MM.1S (cell line): ENCODE data around the gene EXOC4.

Experiments used
- DNase-seq: peaks from one replicate; pipeline ENCODE4 v3.0.0-alpha.2; 2015
- H2AFZ ChIP-seq: fragments of 300-600 bp; sonication (generic); 2 replicates; pipeline ENCODE4 v1.6.0; 2016; ENCODE audit warnings: antibody characterized with exemption, low read length
- H3F3A ChIP-seq: fragments of 300-600 bp; sonication (generic); 2 replicates; pipeline ENCODE4 v1.6.1; 2016; ENCODE audit warnings: mild to moderate bottlenecking, antibody characterized with exemption, low read length, moderate library complexity, mixed read lengths; ENCODE audit not compliant: insufficient read depth
- H3K27ac ChIP-seq: fragments of 300-600 bp; sonication (generic); 2 replicates; pipeline ENCODE4 v1.5.1; 2016; ENCODE audit warnings: mild to moderate bottlenecking, low read length
- H3K27me3 ChIP-seq: fragments of 300-600 bp; sonication (generic); replicated peaks from 2 replicates; pipeline ENCODE4 v1.6.0; 2016; ENCODE audit warnings: low read length; ENCODE audit not compliant: insufficient read depth
- H3K36me3 ChIP-seq: fragments of 300-600 bp; sonication (generic); replicated peaks from 2 replicates; pipeline ENCODE4 v1.6.1; 2016; ENCODE audit warnings: mild to moderate bottlenecking, low read length, mixed read lengths; ENCODE audit not compliant: insufficient read depth
- H3K4me1 ChIP-seq: fragments of 300-600 bp; sonication (generic); 2 replicates; pipeline ENCODE4 v1.6.1; 2016; ENCODE audit warnings: low read length, mixed read lengths
- H3K4me2 ChIP-seq: fragments of 300-600 bp; sonication (generic); 2 replicates; pipeline ENCODE4 v1.6.0; 2016; ENCODE audit warnings: low read depth, low read length
- H3K4me3 ChIP-seq: fragments of 300-600 bp; sonication (generic); 2 replicates; pipeline ENCODE4 v1.5.1; 2016; ENCODE audit warnings: low read length, mixed read lengths
- H3K79me2 ChIP-seq: fragments of 300-600 bp; sonication (generic); 2 replicates; pipeline ENCODE4 v1.6.1; 2016; ENCODE audit warnings: mixed run types, low read length, mixed read lengths
- H3K9ac ChIP-seq: fragments of 300-600 bp; sonication (generic); 2 replicates; pipeline ENCODE4 v1.6.1; 2016; ENCODE audit warnings: low read length, mixed read lengths
- H3K9me2 ChIP-seq: fragments of 300-600 bp; sonication (generic); replicated peaks from 2 replicates; pipeline ENCODE4 v1.6.1; 2016; ENCODE audit warnings: mild to moderate bottlenecking, low read length, mixed read lengths; ENCODE audit not compliant: insufficient read depth
- H3K9me3 ChIP-seq: fragments of 300-600 bp; sonication (generic); replicated peaks from 2 replicates; pipeline ENCODE4 v1.6.1; 2016; ENCODE audit warnings: mild to moderate bottlenecking, low read length, mixed read lengths; ENCODE audit not compliant: insufficient read depth
- H4K20me1 ChIP-seq: fragments of 300-600 bp; sonication (generic); 2 replicates; pipeline ENCODE4 v1.6.1; 2016; ENCODE audit warnings: mild to moderate bottlenecking, low read length, moderate library complexity, mixed read lengths; ENCODE audit not compliant: insufficient read depth
- CTCF ChIP-seq: fragments of 300-600 bp; sonication (generic); IDR thresholded peaks from 2 replicates; pipeline ENCODE4 v1.5.1; 2016; ENCODE audit warnings: antibody characterized with exemption, low read length, mixed read lengths
- EZH2 ChIP-seq: fragments of 300-600 bp; sonication (generic); optimal IDR thresholded peaks from 2 replicates; pipeline ENCODE3; 2017; ENCODE audit warnings: low read depth, mild to moderate bottlenecking, antibody characterized with exemption, low read length, mixed read lengths
- EZH2phosphoT487 ChIP-seq: fragments of 300-600 bp; sonication (generic); IDR thresholded peaks from 2 replicates; pipeline ENCODE4 v1.6.1; 2018; ENCODE audit warnings: antibody characterized with exemption, low read length

Gene EXOC4

GRCh38 chr7:133554330-133554729 lies 301.5 kb downstream of the EXOC4 start:
- no peak overlapping the region for H3K4me2 ChIP-seq
- H3K9me2 ChIP-seq: no peaks in the 10 kb centered on the region
- TF ChIP-seq EZH2 (no peak), EZH2phosphoT487 (no peak), CTCF (no peak)
- no peaks in the 10 kb centered on the region for H3K9me3 ChIP-seq
- H3F3A ChIP-seq: no peaks in the 10 kb centered on the region
- no peak overlapping the region for H3K27ac ChIP-seq
- H3K36me3 ChIP-seq: no peaks in the 10 kb centered on the region
- H3K4me1 ChIP-seq: no peaks in the 10 kb centered on the region
- no peaks in the 10 kb centered on the region for H4K20me1 ChIP-seq
- no peaks in the 10 kb centered on the region for H3K27me3 ChIP-seq
- H3K4me3 ChIP-seq: no peak overlapping the region
- no peak overlapping the region for H3K9ac ChIP-seq
- DNase-seq: no peak
- no peaks in the 10 kb centered on the region for H3K79me2 ChIP-seq
- no peak overlapping the region for H2AFZ ChIP-seq

- TF ChIP-seq EZH2: no peak
- no peak for TF ChIP-seq EZH2phosphoT487
- TF ChIP-seq CTCF: no peak
- Histone ChIP-seq H3K4me2 (no peak overlapping the region), H4K20me1 (no peaks in the 10 kb centered on the region), H3K4me1 (no peaks in the 10 kb centered on the region), H3K9ac (no peak overlapping the region), H3K9me3 (no peaks in the 10 kb centered on the region), H3K4me3 (no peak overlapping the region), H3K27me3 (no peaks in the 10 kb centered on the region), H3K36me3 (no peaks in the 10 kb centered on the region), H3K27ac (no peak overlapping the region), H3K79me2 (no peaks in the 10 kb centered on the region), H3K9me2 (no peaks in the 10 kb centered on the region), H3F3A (no peaks in the 10 kb centered on the region), H2AFZ (no peak overlapping the region)
- no peak for DNase-seq
Measured at GRCh38 chr7:133556048-133556447, 303.2 kb downstream of the EXOC4 start.

- Histone ChIP-seq H3K79me2 (no peaks in the 10 kb centered on the region), H4K20me1 (no peaks in the 10 kb centered on the region), H3F3A (no peaks in the 10 kb centered on the region), H3K4me2 (no peak overlapping the region), H3K27me3 (no peaks in the 10 kb centered on the region), H2AFZ (no peak overlapping the region), H3K9me2 (no peaks in the 10 kb centered on the region), H3K4me3 (no peak overlapping the region), H3K9me3 (no peaks in the 10 kb centered on the region), H3K36me3 (no peaks in the 10 kb centered on the region), H3K9ac (no peak overlapping the region), H3K27ac (no peak overlapping the region), H3K4me1 (no peaks in the 10 kb centered on the region)
- no peak for DNase-seq
- no peak for TF ChIP-seq EZH2phosphoT487
- TF ChIP-seq CTCF: no peak
- TF ChIP-seq EZH2: no peak
Measured at GRCh38 chr7:133556553-133556952, 303.7 kb downstream of the EXOC4 start.
